ENCODE data around the gene BNC2. TPM values are rescaled to one million over a fixed set of nuclear protein-coding genes. Genes with fewer than 3 reads are reported as not detected.
A peak's percentile ranks its signal among the peaks of the same experiment; 100 is the strongest.

Gene BNC2
- total and polyA plus RNA-seq, 2 of the 4 experiments (the other 2 are of a cell fraction) = 15.5 to 45.2 TPM

GRCh38 chr9:16391369-16391768, 479.1 kb downstream of the BNC2 start:
- no peak overlapping the region for H3K4ac ChIP-seq (ENCODE audit: low read depth, low read length)
- no peaks in the 10 kb centered on the region for H3K4me1 ChIP-seq (ENCODE audit: control insufficient read depth, insufficient read depth, low read length)
- H3K56ac ChIP-seq (ENCODE audit: extremely low read depth, insufficient read depth, low read length) = no peak overlapping the region
- dilution Hi-C loops (cut with HindIII; ENCODE audit: low sequenced_read_pairs, unreplicated experiment) = no loop called here
- no peak overlapping the region for H3K4me3 ChIP-seq (ENCODE audit: insufficient read depth, low read depth, low read length)
- no TSS peak for BruUV-seq (replicated peaks)
- DNase-seq = no peak
- H3K27ac ChIP-seq (ENCODE audit: insufficient read depth, low read length) = no peak overlapping the region
- no CpG with 5 or more reads among the region's 2 CpGs for WGBS, 2 experiments (ENCODE audit: extremely low coverage in 2 of 2, insufficient read length in 1 of 2)
- no peak overlapping the region for H2BK5ac ChIP-seq (ENCODE audit: low read depth, low read length, poor library complexity, severe bottlenecking)
- no peak overlapping the region for H3K23ac ChIP-seq (ENCODE audit: low read depth, low read length)
- in situ Hi-C loops (cut with MboI; ENCODE audit: low sequenced_read_pairs) = no loop called here
- no peak overlapping the region for H3K9ac ChIP-seq (ENCODE audit: low read depth, low read length)
- ChIA-PET CTCF (no interaction called here), POLR2A (ENCODE audit: unreplicated experiment) (no interaction called here)
- no peaks in the 10 kb centered on the region for H4K20me1 ChIP-seq (ENCODE audit: insufficient read depth, low read length)
- H3K9me3 ChIP-seq (ENCODE audit: control insufficient read depth, insufficient read depth, low read length) = peaks cover 5% of the 10 kb centered on the region; the same call in 1 of the 2 replicates
- H3K18ac ChIP-seq (ENCODE audit: low read depth, low read length) = peak overlapping the region; percentile 20; the same call in 1 of the 2 replicates
- TF ChIP-seq POLR2A (IDR thresholded peaks at IDR 0.05; ENCODE audit: low read depth, low read length) (no peak), ELK1 (IDR thresholded peaks at IDR 0.05; ENCODE audit: borderline replicate concordance, low read depth, low read length) (no peak), RCOR1 (IDR thresholded peaks at IDR 0.05; ENCODE audit: insufficient replicate concordance, low read length) (no peak), MAFK (IDR thresholded peaks at IDR 0.05; ENCODE audit: low read depth, low read length) (no peak), BHLHE40 (IDR thresholded peaks at IDR 0.05; ENCODE audit: low read depth, low read length) (no peak), CHD1 (IDR thresholded peaks at IDR 0.05; ENCODE audit: low read depth, low read length) (no peak), NFE2L2 (IDR thresholded peaks at IDR 0.05; ENCODE audit: low read depth, low read length) (no peak), SMC3 (IDR thresholded peaks at IDR 0.05; ENCODE audit: low read depth, low read length) (no peak), RFX5 (IDR thresholded peaks at IDR 0.05; ENCODE audit: low read depth, low read length) (no peak), MXI1 (IDR thresholded peaks at IDR 0.05; ENCODE audit: borderline replicate concordance, low read depth, low read length) (no peak), MAZ (IDR thresholded peaks at IDR 0.05; ENCODE audit: borderline replicate concordance, low read depth, low read length) (no peak), RAD21 (IDR thresholded peaks at IDR 0.05; ENCODE audit: low read length) (no peak), CTCF (conservative IDR thresholded peaks at IDR 0.05; ENCODE audit: low read depth, low read length) (no peak), FOS (IDR thresholded peaks at IDR 0.05; ENCODE audit: low read depth, low read length) (no peak), USF2 (IDR thresholded peaks at IDR 0.05; ENCODE audit: low read depth, low read length) (no peak), CEBPB (IDR thresholded peaks at IDR 0.05; ENCODE audit: low read depth, low read length) (no peak)
- no peak overlapping the region for H2BK120ac ChIP-seq (ENCODE audit: low read depth, low read length)
- no peak overlapping the region; the same call in 1 of the 2 replicates for H4K5ac ChIP-seq (ENCODE audit: low read depth, low read length)
- H3K4me2 ChIP-seq (ENCODE audit: low read depth, low read length) = no peak overlapping the region
- no peak overlapping the region for H2AFZ ChIP-seq (replicated peaks; ENCODE audit: low read length, poor library complexity)
- peak; percentile 35; the same call in 1 of the 2 replicates for ATAC-seq (ENCODE audit: low read depth)
- no peak overlapping the region for H2BK20ac ChIP-seq (ENCODE audit: low read depth, low read length)
- H2AK5ac ChIP-seq (ENCODE audit: low read depth, low read length) = no peak overlapping the region
- H2BK15ac ChIP-seq (ENCODE audit: low read depth, low read length) = no peak overlapping the region
- no peaks in the 10 kb centered on the region for H3K36me3 ChIP-seq (ENCODE audit: control insufficient read depth, insufficient read depth, low read length)
- H4K8ac ChIP-seq (ENCODE audit: low read depth in 2 of 2, low read length in 2 of 2) = no peak overlapping the region
- no peaks in the 10 kb centered on the region for H3K9me1 ChIP-seq (ENCODE audit: insufficient read depth, low read length)
- H4K91ac ChIP-seq (ENCODE audit: insufficient read depth, low read depth, low read length) = no peak overlapping the region
- intact Hi-C loops (cut with micrococcal nuclease) = no loop called here
- H3K27me3 ChIP-seq (ENCODE audit: control insufficient read depth, insufficient read depth, low read length) = no peaks in the 10 kb centered on the region
- no peak overlapping the region for H2AK9ac ChIP-seq (replicated peaks; ENCODE audit: low read depth, low read length, poor library complexity)
- no peak overlapping the region for H3K14ac ChIP-seq (replicated peaks; ENCODE audit: low read depth, low read length)
- no peaks in the 10 kb centered on the region for H3K79me1 ChIP-seq (ENCODE audit: low read depth in 1 of 2, low read length in 2 of 2)
